ENCODE data around the gene ACAD9.
"Not testable (repeated sequence)": the region's sequence is repeated elsewhere in the genome, so short reads cannot be mapped to it uniquely, and the experiment has no call there.

The ACAD9 gene

DNA sequence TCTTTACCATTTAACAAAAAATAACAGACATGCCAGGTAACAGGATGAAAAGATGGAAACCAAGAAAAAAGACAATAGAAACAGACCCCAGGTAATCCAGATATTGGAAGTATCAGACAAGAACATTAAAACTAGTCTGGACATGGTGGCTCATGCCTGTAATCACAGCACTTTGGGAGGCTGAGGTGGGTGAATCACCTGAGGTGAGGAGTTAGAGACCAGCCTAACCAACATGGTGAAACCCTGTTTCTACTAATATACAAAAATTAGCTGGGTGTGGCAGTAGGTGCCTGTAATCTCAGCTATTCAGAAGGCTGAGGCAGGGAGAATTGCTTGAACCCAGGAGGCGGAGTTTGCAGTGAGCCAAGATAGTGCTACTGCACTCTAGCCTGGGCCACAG is 40.6 kb downstream of the ACAD9 start:
- TF ChIP-seq EZH2 (IDR thresholded peaks at IDR 0.05; ENCODE audit: borderline replicate concordance, low read length), result no peak
- TF ChIP-seq CTCF (IDR thresholded peaks at IDR 0.05; ENCODE audit: low read length), result no peak
- H3F3A ChIP-seq (ENCODE audit: insufficient read depth, low read length), result no peaks in the 10 kb centered on the region
- peaks cover 49% of the 10 kb centered on the region for H3K36me3 ChIP-seq (ENCODE audit: insufficient read depth, low read length)
- H3K4me3 ChIP-seq (ENCODE audit: low read depth, low read length, poor library complexity, severe bottlenecking), result no peak overlapping the region
- H3K9ac ChIP-seq (ENCODE audit: low read length), result no peak overlapping the region
- H3K4me2 ChIP-seq (ENCODE audit: low read length), result no peak overlapping the region
- H3K4me1 ChIP-seq (ENCODE audit: insufficient read depth, low read length, severe bottlenecking), result peaks cover 9% of the 10 kb centered on the region
- no peaks in the 10 kb centered on the region for H4K20me1 ChIP-seq (ENCODE audit: insufficient read depth, low read length)
- no peaks in the 10 kb centered on the region for H3K9me2 ChIP-seq (ENCODE audit: low read depth, low read length)
- no peaks in the 10 kb centered on the region for H3K79me2 ChIP-seq (ENCODE audit: insufficient read depth, low read length)
- peaks cover 3% of the 10 kb centered on the region; the same call in 1 of the 2 replicates for H3K9me3 ChIP-seq (ENCODE audit: low read length)
- no peaks in the 10 kb centered on the region for H3K27me3 ChIP-seq (ENCODE audit: insufficient read depth, low read length)
- H2AFZ ChIP-seq (ENCODE audit: low read length), result no peak overlapping the region
- H3K27ac ChIP-seq (ENCODE audit: low read depth, low read length, poor library complexity, severe bottlenecking), result no peak overlapping the region

DNA sequence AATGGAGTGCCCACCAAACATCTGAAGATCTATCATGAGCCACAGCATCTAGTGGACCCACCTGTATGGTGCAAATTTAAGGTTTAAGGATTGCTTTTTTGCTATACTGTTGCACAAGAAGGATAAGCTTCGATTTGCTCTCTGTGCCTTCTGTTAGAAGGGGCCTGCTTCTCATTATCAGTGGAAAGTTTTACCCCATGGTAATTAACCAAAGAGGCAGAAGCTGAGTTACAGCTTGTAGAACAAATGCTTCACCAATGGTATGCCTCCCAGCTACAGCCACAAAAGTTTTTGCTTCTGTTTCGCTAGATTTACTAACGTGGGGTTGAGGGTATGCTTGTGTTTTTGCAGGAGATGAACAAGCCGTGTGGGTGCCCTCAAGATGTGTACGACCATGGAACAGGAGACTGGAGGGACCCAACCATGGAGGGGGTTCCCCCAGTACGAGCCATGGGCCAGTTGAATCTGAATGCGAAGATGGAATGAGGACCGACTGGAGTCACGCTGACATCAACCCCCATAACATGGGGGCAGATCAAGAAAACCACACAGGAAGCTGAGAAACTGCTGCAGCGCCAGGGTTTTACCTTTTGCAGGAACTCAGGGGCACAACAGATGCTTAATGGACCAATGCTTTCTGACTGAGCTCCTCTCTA is 43.5 kb downstream of the ACAD9 start:
- H3K4me3 ChIP-seq (ENCODE audit: low read depth, low read length, poor library complexity, severe bottlenecking), result peak overlapping the region; percentile 14
- H3F3A ChIP-seq (ENCODE audit: insufficient read depth, low read length), result no peaks in the 10 kb centered on the region
- H3K4me1 ChIP-seq (ENCODE audit: insufficient read depth, low read length, severe bottlenecking), result peaks cover 9% of the 10 kb centered on the region
- H4K20me1 ChIP-seq (ENCODE audit: insufficient read depth, low read length), result no peaks in the 10 kb centered on the region
- H3K9me2 ChIP-seq (ENCODE audit: low read depth, low read length), result no peaks in the 10 kb centered on the region
- peak overlapping the region; percentile 20; the same call in 1 of the 2 replicates for H3K4me2 ChIP-seq (ENCODE audit: low read length)
- no peaks in the 10 kb centered on the region for H3K79me2 ChIP-seq (ENCODE audit: insufficient read depth, low read length)
- no peak overlapping the region for H3K9ac ChIP-seq (ENCODE audit: low read length)
- peaks cover 20% of the 10 kb centered on the region for H3K36me3 ChIP-seq (ENCODE audit: insufficient read depth, low read length)
- H3K27me3 ChIP-seq (ENCODE audit: insufficient read depth, low read length), result no peaks in the 10 kb centered on the region
- H2AFZ ChIP-seq (ENCODE audit: low read length), result no peak overlapping the region
- no peak overlapping the region for H3K27ac ChIP-seq (ENCODE audit: low read depth, low read length, poor library complexity, severe bottlenecking)
- H3K9me3 ChIP-seq (ENCODE audit: low read length), result peaks cover 17% of the 10 kb centered on the region
- TF ChIP-seq CTCF (IDR thresholded peaks at IDR 0.05; ENCODE audit: low read length), result no peak
- TF ChIP-seq EZH2 (IDR thresholded peaks at IDR 0.05; ENCODE audit: borderline replicate concordance, low read length), result no peak

DNA sequence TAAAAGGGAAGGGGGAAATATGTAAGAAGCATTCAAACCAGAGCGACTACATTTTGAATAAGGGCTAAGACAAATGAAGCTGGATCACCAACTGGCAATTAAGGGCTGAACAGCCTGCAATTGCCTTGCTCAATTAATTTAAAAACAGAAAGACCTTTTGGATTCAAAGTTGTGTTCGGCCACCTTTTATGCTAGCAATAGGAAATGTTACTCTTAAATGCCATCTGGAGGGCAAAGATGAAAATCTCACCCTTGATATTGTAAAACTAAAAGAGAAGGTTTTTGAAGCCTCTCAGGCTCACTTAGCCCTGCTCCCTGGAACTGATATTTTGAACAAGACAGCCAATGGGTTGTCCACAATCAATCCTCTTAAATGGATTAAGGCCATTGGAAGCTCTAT is 44.2 kb downstream of the ACAD9 start:
- H3K36me3 ChIP-seq (ENCODE audit: insufficient read depth, low read length), result peaks cover 14% of the 10 kb centered on the region
- H3K27me3 ChIP-seq (ENCODE audit: insufficient read depth, low read length), result no peaks in the 10 kb centered on the region
- no peak overlapping the region for H3K27ac ChIP-seq (ENCODE audit: low read depth, low read length, poor library complexity, severe bottlenecking)
- no peak overlapping the region for H3K9ac ChIP-seq (ENCODE audit: low read length)
- no peaks in the 10 kb centered on the region for H3K79me2 ChIP-seq (ENCODE audit: insufficient read depth, low read length)
- H3K9me2 ChIP-seq (ENCODE audit: low read depth, low read length), result no peaks in the 10 kb centered on the region
- H3K4me3 ChIP-seq (ENCODE audit: low read depth, low read length, poor library complexity, severe bottlenecking), result no peak overlapping the region
- peaks cover 9% of the 10 kb centered on the region for H3K4me1 ChIP-seq (ENCODE audit: insufficient read depth, low read length, severe bottlenecking)
- peaks cover 20% of the 10 kb centered on the region for H3K9me3 ChIP-seq (ENCODE audit: low read length)
- no peaks in the 10 kb centered on the region for H3F3A ChIP-seq (ENCODE audit: insufficient read depth, low read length)
- no peak overlapping the region for H2AFZ ChIP-seq (ENCODE audit: low read length)
- TF ChIP-seq CTCF (IDR thresholded peaks at IDR 0.05; ENCODE audit: low read length), result no peak
- TF ChIP-seq EZH2 (IDR thresholded peaks at IDR 0.05; ENCODE audit: borderline replicate concordance, low read length), result no peak
- H3K4me2 ChIP-seq (ENCODE audit: low read length), result peak overlapping the region; percentile 20; the same call in 1 of the 2 replicates
- H4K20me1 ChIP-seq (ENCODE audit: insufficient read depth, low read length), result no peaks in the 10 kb centered on the region

GRCh38 chr3:128923986-128924385 is 44.6 kb downstream of the ACAD9 start:
- H3K4me1 ChIP-seq (ENCODE audit: insufficient read depth, low read length, severe bottlenecking); H3K79me2 ChIP-seq (ENCODE audit: insufficient read depth, low read length); H3K4me2 ChIP-seq (ENCODE audit: low read length); H3F3A ChIP-seq (ENCODE audit: insufficient read depth, low read length); H3K27me3 ChIP-seq (ENCODE audit: insufficient read depth, low read length); H2AFZ ChIP-seq (ENCODE audit: low read length); H3K9me2 ChIP-seq (ENCODE audit: low read depth, low read length); H3K27ac ChIP-seq (ENCODE audit: low read depth, low read length, poor library complexity, severe bottlenecking); H3K36me3 ChIP-seq (ENCODE audit: insufficient read depth, low read length); H3K9ac ChIP-seq (ENCODE audit: low read length); H4K20me1 ChIP-seq (ENCODE audit: insufficient read depth, low read length); H3K4me3 ChIP-seq (ENCODE audit: low read depth, low read length, poor library complexity, severe bottlenecking): not testable (repeated sequence)
- H3K9me3 ChIP-seq (ENCODE audit: low read length), result peaks cover 23% of the 10 kb centered on the region
